Lower lobe of right lung (tissue), 2 donors: ENCODE data around the gene FGFR2. TPM values are rescaled to one million over a fixed set of nuclear protein-coding genes. Genes with fewer than 3 reads are reported as not detected.

Experiments
- ATAC-seq, 2 donors: fragments of 200-7000 bp; cut with Tn5 transposase; one replicate each; pipeline ENCODE4 v1.9.1; 2020 to 2022; ENCODE audit warnings: mild to moderate bottlenecking in 2 of 2, moderate library complexity in 2 of 2
- DNase-seq: peaks from one replicate; pipeline ENCODE4 v3.0.0-alpha.2; 2020
- H3K27ac ChIP-seq: fragments of 200-600 bp; one replicate; pipeline ENCODE4 v1.8.0; 2022
- H3K27me3 ChIP-seq: fragments of 200-600 bp; one replicate; pipeline ENCODE4 v1.8.0; 2022; ENCODE audit warnings: low read depth
- H3K36me3 ChIP-seq: fragments of 200-600 bp; one replicate; pipeline ENCODE4 v1.8.0; 2022; ENCODE audit warnings: mild to moderate bottlenecking
- H3K4me1 ChIP-seq: fragments of 200-600 bp; one replicate; pipeline ENCODE4 v1.8.0; 2022
- H3K4me3 ChIP-seq: fragments of 200-600 bp; one replicate; pipeline ENCODE4 v1.8.0; 2022; ENCODE audit warnings: mild to moderate bottlenecking
- H3K9me3 ChIP-seq: fragments of 200-600 bp; one replicate; pipeline ENCODE4 v1.8.0; 2022
- CTCF ChIP-seq: fragments of 200-600 bp; IDR thresholded peaks from one replicate; pipeline ENCODE4 v1.8.0; 2022; ENCODE audit warnings: antibody characterized with exemption, mild to moderate bottlenecking
- intact Hi-C: fragments of 100-400 bp; cut with DNase I; formaldehyde crosslinking; loops from one replicate; pipeline ENCODE4 v1.11.0; 2022
- total RNA-seq: library from RNA; stranded (reverse); fragmentation: NEBNext Ultra II Directional; extraction: Animal tissue kit (Norgen Biotek cat#: 25700); gene quantifications from one replicate; pipeline ENCODE4 v1.2.1, GENCODE V29; 2021
- donor health status: DM: no; HTN: yes; CAD: no; lungs with severe emphysema.

Gene FGFR2
- total RNA-seq, 1 donor from 2014 or later: 59.2 TPM

DNA sequence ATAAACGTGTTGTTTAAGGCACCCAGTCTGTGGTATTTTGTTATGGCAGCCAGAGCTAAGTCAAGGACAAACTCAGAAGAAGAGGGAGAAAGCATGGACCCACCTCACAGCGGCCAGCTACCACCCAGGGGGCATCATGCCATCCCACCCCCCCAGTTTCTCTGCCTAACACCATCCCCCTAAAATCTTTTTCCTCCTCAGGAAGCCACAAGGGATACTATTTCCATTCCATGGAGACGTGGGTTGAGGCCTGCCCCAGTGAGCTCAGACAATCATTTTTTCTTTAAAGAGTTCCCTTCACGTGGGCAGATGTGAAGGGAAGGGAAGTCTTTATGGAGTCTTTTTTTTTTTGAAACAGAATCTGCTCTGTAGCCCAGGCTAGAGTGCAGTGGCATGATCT, 131.8 kb downstream of the FGFR2 start:
- no peaks in the 10 kb centered on the region for H3K27me3 ChIP-seq
- no peak for TF ChIP-seq CTCF
- H3K4me3 ChIP-seq: no peak overlapping the region
- no peaks in the 10 kb centered on the region for H3K9me3 ChIP-seq
- intact Hi-C loops: no loop called here
- no peak for ATAC-seq
- no peaks in the 10 kb centered on the region for H3K36me3 ChIP-seq
- no peak overlapping the region for H3K27ac ChIP-seq
- no peaks in the 10 kb centered on the region for H3K4me1 ChIP-seq
- DNase-seq: no peak

GRCh38 chr10:121465215-121465614, 133.0 kb downstream of the FGFR2 start:
- DNase-seq (no peak), ATAC-seq (no peak)
- no peak for TF ChIP-seq CTCF
- Histone ChIP-seq H3K4me3 (no peak overlapping the region), H3K4me1 (no peaks in the 10 kb centered on the region), H3K27me3 (no peaks in the 10 kb centered on the region), H3K36me3 (no peaks in the 10 kb centered on the region), H3K27ac (no peak overlapping the region), H3K9me3 (no peaks in the 10 kb centered on the region)
- intact Hi-C loops: no loop called here

DNA sequence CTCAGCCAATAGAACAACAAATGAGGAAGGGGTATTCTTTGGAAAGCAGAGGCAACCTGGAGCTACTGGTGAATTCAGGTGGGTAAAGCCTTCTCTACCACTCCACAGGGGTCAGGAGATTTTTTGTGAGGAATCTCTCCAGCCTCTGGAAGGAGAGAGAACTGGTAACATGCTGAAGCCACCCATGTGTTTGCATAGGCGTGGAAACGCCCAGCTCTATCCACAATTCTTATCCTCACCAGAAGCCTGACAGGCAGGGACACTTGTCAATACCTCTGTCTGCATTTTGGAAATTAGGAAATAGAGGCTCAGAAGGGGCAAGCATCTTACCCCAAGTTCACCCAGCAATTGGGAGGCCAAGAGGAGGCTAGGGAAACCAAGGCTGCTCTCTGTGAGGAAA, 133.7 kb downstream of the FGFR2 start:
- Histone ChIP-seq H3K4me1 (no peaks in the 10 kb centered on the region), H3K36me3 (no peaks in the 10 kb centered on the region), H3K27me3 (no peaks in the 10 kb centered on the region), H3K9me3 (no peaks in the 10 kb centered on the region), H3K27ac (no peak overlapping the region), H3K4me3 (no peak overlapping the region)
- no peak for TF ChIP-seq CTCF
- DNase-seq: no peak
- no peak for ATAC-seq
- intact Hi-C loops: no loop called here

- DNase-seq (no peak), ATAC-seq (no peak)
- Histone ChIP-seq H3K36me3 (no peaks in the 10 kb centered on the region), H3K4me1 (no peaks in the 10 kb centered on the region), H3K27me3 (no peaks in the 10 kb centered on the region), H3K27ac (no peak overlapping the region), H3K9me3 (no peaks in the 10 kb centered on the region), H3K4me3 (no peak overlapping the region)
- no peak for TF ChIP-seq CTCF
- intact Hi-C loops: no loop called here
These were observed 135.3 kb downstream of the FGFR2 start for GRCh38 chr10:121462955-121463354.

GRCh38 chr10:121462281-121462680, 136.0 kb downstream of the FGFR2 start:
- Histone ChIP-seq H3K4me3 (no peak overlapping the region), H3K4me1 (no peaks in the 10 kb centered on the region), H3K27ac (no peak overlapping the region), H3K27me3 (no peaks in the 10 kb centered on the region), H3K36me3 (no peaks in the 10 kb centered on the region), H3K9me3 (no peaks in the 10 kb centered on the region)
- DNase-seq (no peak), ATAC-seq (no peak)
- intact Hi-C loops: no loop called here
- TF ChIP-seq CTCF: no peak

GRCh38 chr10:121461307-121461706, 136.9 kb downstream of the FGFR2 start:
- H3K9me3 ChIP-seq: no peaks in the 10 kb centered on the region
- H3K4me3 ChIP-seq: no peak overlapping the region
- H3K4me1 ChIP-seq: no peaks in the 10 kb centered on the region
- intact Hi-C loops: no loop called here
- no peak for ATAC-seq
- H3K27me3 ChIP-seq: no peaks in the 10 kb centered on the region
- TF ChIP-seq CTCF: no peak
- no peaks in the 10 kb centered on the region for H3K36me3 ChIP-seq
- no peak overlapping the region for H3K27ac ChIP-seq
- no peak for DNase-seq
